SU-DHL-6 (cell line): ENCODE results near the gene WIPF3.

Source experiments
- CTCF ChIP-seq: fragments of 200-600 bp; sonication (generic); IDR thresholded peaks from one replicate; pipeline ENCODE4 v1.5.1; 2017; ENCODE audit warnings: antibody characterized with exemption, mild to moderate bottlenecking, low read length, moderate library complexity; ENCODE audit not compliant: insufficient read depth, poor library complexity, severe bottlenecking
- EZH2phosphoT487 ChIP-seq: fragments of 200-600 bp; sonication (generic), shearing (Covaris generic); conservative IDR thresholded peaks from 2 replicates; pipeline ENCODE4 v1.6.1; 2018; ENCODE audit warnings: mild to moderate bottlenecking, antibody characterized with exemption, low read length, moderate library complexity, mixed read lengths

- TF ChIP-seq CTCF, result no peak
- TF ChIP-seq EZH2phosphoT487, result no peak
Observed at GRCh38 chr7:29918850-29919249, 112.5 kb downstream of the WIPF3 start.
